Measurements from ENCODE around the gene VGF.

The VGF gene

DNA sequence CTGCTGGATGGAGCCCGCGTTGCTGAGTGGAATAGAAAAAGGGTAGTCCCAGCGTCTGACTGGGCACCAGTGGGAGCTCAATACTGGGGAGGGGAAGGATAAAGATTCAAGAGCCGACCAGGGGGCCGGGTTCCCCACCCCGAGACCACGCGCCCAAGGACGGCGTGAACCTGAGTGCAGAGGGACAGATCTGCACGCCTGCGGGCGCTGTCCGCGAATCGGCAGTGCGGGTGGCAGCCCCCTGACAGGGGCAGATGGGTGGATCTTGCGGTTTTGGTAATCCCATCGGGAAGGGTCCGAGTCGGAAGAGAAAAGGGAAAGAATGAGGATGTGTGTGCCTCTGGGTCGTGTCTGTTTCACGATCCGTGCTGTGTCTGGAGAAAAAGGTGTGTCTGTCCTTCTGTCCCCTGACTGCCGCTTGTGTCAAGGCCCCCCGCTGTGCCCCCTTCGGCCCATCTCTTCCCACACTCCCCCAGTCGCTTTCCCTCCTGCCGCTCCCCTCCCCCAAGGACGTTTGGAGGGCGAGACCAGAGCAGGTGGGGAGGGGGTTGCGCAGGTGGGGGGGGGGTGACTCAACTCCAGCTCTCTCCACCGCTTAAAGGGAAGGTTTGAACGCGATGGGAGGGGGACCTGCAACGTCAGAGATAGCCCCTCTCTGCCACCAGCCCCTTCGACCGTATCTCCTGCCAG lies 734 bp upstream of the VGF start:
- DNase-seq (ENCODE audit: low read depth in 2 of 2) = no peak

DNA sequence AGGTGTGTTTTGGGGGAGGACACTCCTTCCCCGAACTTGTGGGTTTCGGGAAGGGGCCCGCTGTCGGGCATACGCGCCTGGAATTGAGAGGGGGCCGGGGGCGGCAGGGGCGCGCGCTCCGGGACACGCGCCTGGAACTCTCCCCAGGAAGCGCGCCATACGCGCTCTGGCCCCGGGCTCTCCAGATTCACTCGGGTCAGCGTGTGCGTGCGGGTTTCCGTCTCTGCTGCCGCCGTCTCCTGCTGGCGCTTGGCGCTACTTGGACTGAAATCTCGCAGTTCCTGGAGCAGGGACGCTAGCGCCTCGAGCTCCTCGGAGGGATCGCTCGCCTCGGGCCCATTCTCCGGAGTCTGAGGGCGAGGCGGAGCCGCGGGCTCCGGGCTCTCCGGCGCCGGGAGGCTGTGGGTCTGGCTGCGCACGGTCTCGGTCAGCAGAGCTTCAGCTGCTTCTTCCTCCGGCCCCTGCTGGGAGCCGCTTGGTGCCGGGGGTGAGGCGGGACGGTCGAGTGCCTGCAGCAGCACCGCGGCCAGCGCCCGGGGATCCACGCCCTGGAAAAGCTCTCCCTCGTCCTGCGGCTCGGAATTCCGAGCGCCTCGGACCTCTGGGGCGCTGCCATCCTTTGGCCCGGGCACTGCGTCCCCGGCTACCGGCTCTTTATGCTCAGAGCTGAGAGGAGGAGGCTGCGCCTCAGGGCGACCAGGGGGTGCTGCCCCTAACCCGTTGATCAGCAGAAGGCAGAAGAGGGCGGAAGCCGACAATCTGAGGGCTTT lies 1.1 kb downstream of the VGF start:
- DNase-seq (ENCODE audit: low read depth in 2 of 2) = no peak

DNA sequence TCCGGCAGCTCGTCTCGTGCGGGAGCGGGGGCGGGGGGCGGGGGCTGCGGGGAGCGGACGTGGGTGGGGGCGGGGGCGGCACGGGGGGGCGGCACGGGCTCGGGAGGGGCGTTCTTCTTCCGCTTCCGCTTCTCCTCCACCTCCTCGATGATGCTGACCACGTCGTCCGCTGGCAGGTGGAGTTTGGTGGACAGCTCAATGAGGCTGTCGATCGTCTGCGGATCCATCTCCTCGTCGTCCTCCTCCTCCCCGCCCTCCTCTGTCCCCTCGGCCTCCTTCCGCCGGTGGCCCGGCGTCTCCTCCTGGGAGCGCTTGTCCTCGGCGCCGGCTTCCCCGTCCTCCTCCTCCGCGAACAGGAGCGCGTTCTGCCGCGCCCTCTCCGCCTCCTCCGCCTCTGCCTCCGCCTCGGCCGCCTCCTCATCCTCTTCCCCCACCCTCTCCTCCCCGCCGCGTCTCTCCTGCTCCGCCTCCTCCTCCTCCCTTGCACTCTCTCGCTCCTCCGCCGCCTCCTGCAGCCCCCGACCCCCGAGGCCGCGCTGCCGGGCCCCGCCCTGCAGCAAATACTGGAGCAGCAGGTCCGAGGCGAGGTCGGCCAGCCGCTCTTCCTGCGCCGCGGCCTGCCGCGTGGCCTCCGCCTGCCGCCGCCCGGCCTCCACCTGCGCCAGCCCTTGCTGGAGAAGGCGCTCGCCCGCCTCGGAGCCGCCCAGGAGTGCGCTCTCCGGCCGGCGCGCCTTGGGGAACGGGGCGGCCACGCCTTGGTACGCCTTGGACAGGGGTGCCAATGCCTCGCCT lies 1.9 kb downstream of the VGF start:
- DNase-seq (ENCODE audit: low read depth in 2 of 2) = no peak

- DNase-seq (ENCODE audit: low read depth in 2 of 2) = no peak
These were observed 2.7 kb downstream of the VGF start for GRCh38 chr7:101162551-101163278.

DNA sequence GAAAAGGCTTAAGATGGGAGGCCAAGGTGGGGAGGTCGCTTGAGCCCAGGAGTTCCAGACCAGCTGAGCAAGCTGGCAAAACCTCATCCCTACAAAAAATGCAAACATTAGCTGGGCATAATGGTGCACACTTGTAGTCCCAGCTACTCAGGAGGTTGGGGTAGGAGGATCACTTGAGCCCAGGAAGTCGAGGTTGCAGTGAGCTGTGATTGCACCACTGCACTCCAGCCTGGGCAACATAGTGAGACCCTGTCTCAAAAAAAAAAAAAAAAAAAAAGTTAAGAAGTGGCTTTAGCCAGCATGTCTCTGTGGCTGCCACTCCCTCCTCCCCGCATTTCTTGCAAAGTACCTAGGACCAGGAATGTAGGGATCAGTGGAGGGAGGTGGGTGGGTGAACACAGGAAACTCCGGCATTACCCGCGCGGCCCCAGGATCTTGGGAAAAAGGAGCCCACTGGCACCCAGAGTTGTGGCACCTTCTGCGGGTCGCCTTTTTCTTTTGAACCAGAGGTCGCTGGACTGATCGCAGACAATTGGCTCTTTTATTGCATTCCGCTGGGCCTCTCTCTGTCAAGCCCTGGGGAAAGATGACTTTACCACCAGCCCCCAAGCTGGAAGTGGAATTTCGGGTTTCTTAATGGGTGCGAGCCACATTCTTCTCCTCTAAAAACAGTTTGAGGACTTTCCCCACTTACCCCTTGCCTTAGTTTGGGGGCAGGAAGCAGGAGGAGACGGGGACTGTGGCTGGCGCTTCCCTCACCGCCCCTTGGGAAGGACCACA lies 3.5 kb downstream of the VGF start:
- no peak for DNase-seq (ENCODE audit: low read depth in 2 of 2)

GRCh38 chr7:101160910-101161309 lies 4.5 kb downstream of the VGF start:
- no peak for DNase-seq (ENCODE audit: low read depth in 2 of 2)

DNA sequence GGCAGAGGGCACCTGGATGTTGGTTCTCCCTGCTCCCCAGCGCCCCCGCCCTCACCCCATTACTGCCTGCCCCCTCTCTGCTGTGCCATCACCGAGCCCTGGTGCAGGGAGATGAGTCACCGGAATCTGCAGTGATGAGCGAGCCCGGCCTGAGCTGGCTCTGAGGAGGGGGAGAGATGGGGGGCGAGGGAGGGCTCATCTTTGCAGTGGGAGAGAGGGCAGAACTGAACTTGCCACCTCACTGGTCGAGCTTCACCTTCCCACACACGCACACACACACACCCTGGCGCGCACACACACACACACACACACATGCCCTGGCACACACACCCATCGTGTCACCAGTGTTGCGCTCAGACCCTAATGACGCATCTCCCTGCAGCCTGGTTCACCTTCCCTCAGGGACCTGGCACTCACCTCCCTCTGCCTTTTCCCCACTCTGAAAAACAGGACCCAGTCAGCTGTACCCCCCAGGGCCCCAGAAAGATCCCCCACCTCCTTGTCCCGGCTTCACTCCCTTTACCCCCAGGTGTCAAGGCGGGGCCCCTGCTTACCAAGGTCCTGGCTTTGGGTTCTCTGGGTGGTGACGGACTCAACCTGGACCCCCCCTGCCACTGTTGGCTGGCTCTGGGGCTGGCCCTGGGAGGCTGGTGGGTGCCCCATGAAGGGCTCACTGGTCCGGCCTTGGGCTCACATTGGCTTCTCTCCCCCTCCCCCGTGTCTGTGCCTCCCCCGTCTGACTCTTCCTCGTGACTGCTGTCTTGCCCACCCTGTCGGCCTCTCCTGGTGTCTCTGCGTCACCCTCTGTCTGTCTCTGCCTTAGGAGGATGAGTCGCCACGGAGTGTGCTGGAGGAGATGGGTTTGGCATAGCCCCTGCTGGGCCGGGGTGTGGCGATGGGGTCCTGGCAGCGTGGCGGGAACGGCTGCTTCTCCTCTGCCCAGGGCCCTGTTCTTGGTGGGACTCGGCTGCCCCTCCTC lies 5.4 kb downstream of the VGF start:
- DNase-seq (ENCODE audit: low read depth in 2 of 2) = no peak

DNA sequence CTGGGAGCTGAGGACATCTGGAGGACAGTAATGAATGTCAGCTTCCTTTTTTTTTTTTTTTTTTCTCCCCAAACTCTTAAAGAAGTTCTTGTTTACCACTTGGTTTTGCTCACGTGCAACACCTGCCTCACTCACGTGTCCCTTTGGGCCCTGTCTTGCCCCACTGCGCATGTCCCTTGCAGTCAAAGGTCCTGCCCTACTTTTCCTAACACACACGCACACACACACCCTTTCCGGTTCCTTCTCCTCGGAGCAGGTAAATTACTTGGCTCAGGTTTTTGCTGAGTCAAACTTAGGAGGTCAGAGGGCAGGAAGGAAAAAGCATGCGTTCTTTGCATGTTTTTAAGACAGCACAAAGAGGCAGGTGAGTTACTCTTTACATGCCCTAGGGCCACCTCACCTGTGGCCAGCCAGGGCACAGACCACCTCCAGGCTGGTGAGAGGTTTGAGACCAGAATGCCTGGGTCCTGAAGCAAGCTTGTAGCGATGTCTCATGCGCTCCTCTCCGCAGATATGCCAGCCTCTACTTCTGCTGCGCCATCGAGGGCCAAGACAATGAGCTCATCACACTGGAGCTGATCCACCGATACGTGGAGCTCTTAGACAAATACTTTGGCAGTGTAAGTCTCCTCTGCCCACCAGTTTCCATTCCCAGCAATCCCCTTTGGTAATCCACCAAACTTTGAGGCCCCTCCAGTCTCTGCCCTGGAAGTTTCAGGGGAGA lies 8.3 kb downstream of the VGF start:
- no peak for DNase-seq (ENCODE audit: low read depth in 2 of 2)

DNA sequence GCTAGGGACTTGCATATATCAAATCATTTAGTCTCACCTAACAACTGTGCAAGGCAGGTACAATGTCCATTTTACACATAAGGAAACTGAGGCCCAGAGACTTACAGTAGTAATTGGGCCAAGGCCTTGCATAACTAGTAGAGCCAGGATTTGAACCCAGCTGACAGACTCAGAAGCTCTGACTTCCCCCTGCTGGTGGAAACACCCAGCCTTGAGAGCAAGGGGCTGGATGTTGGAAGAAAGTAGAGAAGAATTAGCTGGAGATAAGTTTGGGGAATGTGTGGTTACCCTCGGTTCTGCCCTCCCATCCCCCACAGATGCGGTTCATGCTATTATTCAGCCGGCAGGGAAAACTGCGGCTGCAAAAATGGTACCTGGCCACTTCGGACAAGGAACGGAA lies 9.1 kb downstream of the VGF start:
- no peak for DNase-seq (ENCODE audit: low read depth in 2 of 2)

- no peak for DNase-seq (ENCODE audit: low read depth in 2 of 2)
These were observed 10.1 kb downstream of the VGF start for GRCh38 chr7:101155303-101155702.

DNA sequence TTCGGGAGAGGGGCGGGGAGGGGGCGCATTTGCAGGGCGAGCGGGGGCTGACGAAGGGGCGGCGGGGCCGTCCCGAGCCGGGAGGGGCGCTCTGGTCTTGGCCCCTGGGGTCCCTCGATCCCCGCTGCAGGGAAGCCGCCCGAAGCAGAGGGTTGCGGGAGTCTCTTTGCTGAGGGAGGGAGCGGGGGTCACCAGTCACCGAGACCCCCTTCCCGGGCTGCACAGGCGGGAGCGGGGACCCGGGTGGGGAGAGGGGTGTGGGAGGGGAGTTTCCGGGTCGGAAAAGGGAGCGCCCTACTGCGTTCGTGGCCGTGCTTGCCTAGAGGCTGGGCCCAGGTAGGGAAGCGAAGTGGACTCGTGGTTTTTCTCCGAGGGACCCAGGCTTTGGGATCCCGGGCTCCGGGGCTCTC lies 10.7 kb downstream of the VGF start:
- DNase-seq (ENCODE audit: low read depth in 2 of 2) = no peak

DNA sequence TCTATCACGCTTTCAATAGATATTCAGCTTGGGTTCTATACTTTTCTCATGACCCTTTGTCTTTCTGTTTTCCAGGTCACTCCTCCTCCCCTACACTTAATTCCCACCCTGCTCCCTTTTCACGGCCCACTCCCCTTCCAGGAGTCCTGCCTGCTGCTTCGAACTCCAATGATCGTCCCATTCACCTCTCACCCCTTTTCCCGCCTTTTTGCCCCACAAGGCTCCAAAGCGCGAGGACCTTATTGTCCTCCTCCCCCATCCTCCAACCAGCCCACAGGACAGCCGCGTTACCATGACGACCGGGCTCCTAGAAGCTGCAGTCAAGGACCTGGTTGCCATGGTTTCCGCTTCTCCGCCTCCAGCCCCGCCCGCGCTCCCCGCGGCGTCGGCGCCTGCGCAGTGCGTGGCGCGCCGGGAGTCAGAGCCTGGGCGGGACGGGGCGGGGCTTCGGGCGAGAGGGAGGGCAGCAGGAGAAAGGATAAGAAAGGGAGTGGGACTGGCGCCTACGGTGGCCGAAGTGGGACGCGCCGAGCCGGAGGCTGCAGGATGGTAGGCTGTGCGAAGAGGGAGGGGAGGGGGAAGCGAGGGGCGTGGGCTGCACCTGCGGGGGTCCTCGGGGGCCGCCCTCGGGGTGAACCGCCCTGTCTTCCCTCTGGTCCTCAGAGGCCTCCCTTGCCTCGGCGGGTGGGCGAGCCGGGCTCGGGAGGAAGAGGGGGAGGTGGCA lies 11.2 kb downstream of the VGF start, which contains the start of gene AP1S1:
TSS of gene AP1S1 (plus strand) at position 508 of the 724 bp plus-strand sequence. CDS start at position 547, 39 bp downstream.
- DNase-seq (ENCODE audit: low read depth in 2 of 2) = peak; percentile 73 to 75

- no peak for DNase-seq (ENCODE audit: low read depth in 2 of 2)
These were observed 13.3 kb downstream of the VGF start for GRCh38 chr7:101151908-101152651.

DNA sequence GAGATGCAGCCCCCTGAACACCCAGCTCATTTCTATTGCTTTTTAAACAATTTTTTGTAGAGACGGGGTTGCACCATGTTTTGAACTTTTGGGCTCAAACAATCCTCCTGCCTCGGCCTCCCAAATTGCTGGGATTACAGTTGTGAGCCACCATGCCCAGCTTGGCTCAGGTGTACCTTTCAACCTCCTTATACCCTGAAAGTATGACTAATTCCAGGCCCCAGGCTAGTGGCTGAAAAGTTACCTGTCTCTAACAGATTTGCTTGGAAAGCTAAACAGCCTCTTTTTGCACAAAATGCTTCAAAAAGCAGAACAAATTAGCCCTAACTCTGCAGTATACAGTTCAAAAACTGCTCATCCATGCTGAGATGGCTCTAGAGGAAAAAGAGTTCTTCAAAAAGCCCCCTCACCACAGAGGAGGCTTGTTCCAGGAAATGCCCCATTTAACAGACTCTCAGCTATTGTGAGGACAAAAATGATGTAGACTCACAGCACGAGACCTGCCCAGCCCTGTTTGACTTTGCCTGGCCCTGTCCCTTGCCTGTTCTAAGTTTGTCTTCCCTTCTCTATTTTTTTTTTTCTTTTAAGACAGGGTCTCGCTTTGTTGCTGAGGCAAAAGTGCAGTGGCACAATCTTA lies 24.5 kb downstream of the VGF start:
- DNase-seq (ENCODE audit: low read depth in 2 of 2) = no peak

DNA sequence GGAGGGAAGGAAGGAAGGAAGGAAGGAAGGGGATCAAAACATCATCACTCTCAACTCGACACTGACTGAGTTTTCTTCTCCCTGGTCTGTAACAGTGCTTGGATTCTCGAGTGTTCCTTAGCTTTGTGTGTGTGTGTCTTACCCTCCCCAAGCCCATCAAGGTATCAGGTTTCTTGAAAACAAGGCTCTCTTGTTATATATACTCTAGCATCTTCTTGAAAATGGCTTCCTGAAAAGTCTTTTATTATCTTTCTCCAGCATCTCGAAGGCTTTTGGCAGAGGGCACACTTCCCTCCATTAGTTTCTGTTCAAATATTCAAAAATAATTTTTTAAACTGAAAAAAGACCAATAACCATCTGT lies 25.1 kb downstream of the VGF start:
- DNase-seq (ENCODE audit: low read depth in 2 of 2) = no peak

DNA sequence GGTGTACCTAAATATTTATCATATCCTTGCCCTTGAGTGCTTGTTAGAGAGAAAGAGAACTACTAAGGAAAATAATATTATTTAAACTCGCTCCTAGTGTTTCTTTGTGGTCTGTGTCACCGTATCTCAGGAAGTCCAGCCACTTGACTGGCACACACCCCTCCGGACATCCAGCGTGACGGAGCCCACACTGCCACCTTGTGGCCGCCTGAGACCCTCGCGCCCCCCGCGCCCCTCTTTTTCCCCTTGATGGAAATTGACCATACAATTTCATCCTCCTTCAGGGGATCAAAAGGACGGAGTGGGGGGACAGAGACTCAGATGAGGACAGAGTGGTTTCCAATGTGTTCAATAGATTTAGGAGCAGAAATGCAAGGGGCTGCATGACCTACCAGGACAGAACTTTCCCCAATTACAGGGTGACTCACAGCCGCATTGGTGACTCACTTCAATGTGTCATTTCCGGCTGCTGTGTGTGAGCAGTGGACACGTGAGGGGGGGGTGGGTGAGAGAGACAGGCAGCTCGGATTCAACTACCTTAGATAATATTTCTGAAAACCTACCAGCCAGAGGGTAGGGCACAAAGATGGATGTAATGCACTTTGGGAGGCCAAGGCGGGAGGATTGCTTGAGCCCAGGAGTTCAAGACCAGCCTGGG lies 27.0 kb downstream of the VGF start:
- DNase-seq (ENCODE audit: low read depth in 2 of 2) = peak; percentile 68 to 79

Measured in stimulated activated CD8-positive, alpha-beta memory T cell treated with anti-CD3 and anti-CD28 coated beads, Interleukin-7, amount 100 ng/mL, for 1 hour (primary cell).